ENCODE measurements around the gene CTSE.
"Not testable (repeated sequence)": the region's sequence is repeated elsewhere in the genome, so short reads cannot be mapped to it uniquely, and the experiment has no call there.

DNA sequence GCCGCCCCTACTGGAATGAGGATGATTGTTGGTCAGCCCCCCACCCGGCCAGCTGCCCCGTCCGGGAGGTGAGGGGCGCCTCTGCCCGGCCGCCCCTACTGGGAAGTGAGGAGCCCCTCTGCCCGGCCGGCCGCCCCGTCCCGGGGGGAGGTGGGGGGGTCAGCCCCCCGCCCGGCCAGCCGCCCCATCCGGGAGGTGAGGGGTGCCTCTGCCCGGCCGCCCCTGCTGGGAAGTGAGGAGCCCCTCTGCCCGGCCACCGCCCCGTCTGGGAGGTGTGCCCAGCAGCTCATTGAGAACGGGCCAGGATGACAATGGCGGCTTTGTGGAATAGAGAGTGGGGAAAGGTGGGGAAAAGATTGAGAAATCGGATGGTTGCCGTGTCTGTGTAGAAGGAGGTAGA is 40.8 kb upstream of the CTSE start:
- TF ChIP-seq, protein P1, sequence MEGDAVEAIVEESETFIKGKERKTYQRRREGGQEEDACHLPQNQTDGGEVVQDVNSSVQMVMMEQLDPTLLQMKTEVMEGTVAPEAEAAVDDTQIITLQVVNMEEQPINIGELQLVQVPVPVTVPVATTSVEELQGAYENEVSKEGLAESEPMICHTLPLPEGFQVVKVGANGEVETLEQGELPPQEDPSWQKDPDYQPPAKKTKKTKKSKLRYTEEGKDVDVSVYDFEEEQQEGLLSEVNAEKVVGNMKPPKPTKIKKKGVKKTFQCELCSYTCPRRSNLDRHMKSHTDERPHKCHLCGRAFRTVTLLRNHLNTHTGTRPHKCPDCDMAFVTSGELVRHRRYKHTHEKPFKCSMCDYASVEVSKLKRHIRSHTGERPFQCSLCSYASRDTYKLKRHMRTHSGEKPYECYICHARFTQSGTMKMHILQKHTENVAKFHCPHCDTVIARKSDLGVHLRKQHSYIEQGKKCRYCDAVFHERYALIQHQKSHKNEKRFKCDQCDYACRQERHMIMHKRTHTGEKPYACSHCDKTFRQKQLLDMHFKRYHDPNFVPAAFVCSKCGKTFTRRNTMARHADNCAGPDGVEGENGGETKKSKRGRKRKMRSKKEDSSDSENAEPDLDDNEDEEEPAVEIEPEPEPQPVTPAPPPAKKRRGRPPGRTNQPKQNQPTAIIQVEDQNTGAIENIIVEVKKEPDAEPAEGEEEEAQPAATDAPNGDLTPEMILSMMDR (IDR thresholded peaks at IDR 0.05; ENCODE audit: poor library complexity), result not testable (repeated sequence)
- TF ChIP-seq EZH2 (IDR thresholded peaks at IDR 0.05; ENCODE audit: borderline replicate concordance), result not testable (repeated sequence)

Data from hepatocyte (in vitro differentiated cells).